KMS-11 (cell line): Measurements from ENCODE around the gene CCDC86.

Experiments used
- H2AFZ ChIP-seq: fragments of 200-600 bp; sonication (generic); 2 replicates; pipeline ENCODE4 v1.6.1; 2016; ENCODE audit warnings: antibody characterized with exemption, mixed run types, low read depth
- H3K27ac ChIP-seq: fragments of 200-600 bp; sonication (generic); 2 replicates; pipeline ENCODE4 v1.6.1; 2016; ENCODE audit warnings: mild to moderate bottlenecking, mixed run types
- H3K27me3 ChIP-seq: fragments of 200-600 bp; sonication (generic); 2 replicates; pipeline ENCODE4 v1.6.1; 2017; ENCODE audit warnings: mild to moderate bottlenecking, low read depth, mixed run types, moderate library complexity; ENCODE audit not compliant: insufficient read depth
- H3K36me3 ChIP-seq: fragments of 200-600 bp; sonication (generic); 2 replicates; pipeline ENCODE4 v1.6.1; 2017; ENCODE audit warnings: mild to moderate bottlenecking, mixed run types; ENCODE audit not compliant: insufficient read depth
- H3K4me1 ChIP-seq: fragments of 200-600 bp; sonication (generic); 2 replicates; pipeline ENCODE4 v1.6.1; 2016; ENCODE audit warnings: mild to moderate bottlenecking, low read depth, mixed run types; ENCODE audit not compliant: poor library complexity, severe bottlenecking
- H3K4me2 ChIP-seq: fragments of 200-600 bp; sonication (generic); 2 replicates; pipeline ENCODE4 v1.7.0; 2016; ENCODE audit warnings: mild to moderate bottlenecking, mixed run types
- H3K4me3 ChIP-seq: fragments of 200-600 bp; sonication (generic); IDR thresholded peaks from 2 replicates; pipeline ENCODE4 v1.6.1; 2017; ENCODE audit warnings: low read depth, low read length, mixed read lengths; ENCODE audit not compliant: insufficient read depth
- H3K79me2 ChIP-seq: fragments of 200-600 bp; sonication (generic); 2 replicates; pipeline ENCODE4 v1.6.1; 2016; ENCODE audit warnings: low read depth, mixed run types; ENCODE audit not compliant: insufficient read depth
- H3K9ac ChIP-seq: fragments of 200-600 bp; sonication (generic); 2 replicates; pipeline ENCODE4 v1.6.1; 2016; ENCODE audit warnings: mild to moderate bottlenecking, mixed run types
- H4K20me1 ChIP-seq: fragments of 200-600 bp; sonication (generic); 2 replicates; pipeline ENCODE4 v1.6.1; 2016; ENCODE audit warnings: mild to moderate bottlenecking, mixed run types; ENCODE audit not compliant: insufficient read depth
- TF ChIP-seq, protein P1 (sequence below): fragments of 200-600 bp; sonication (generic); conservative IDR thresholded peaks from 2 replicates; pipeline ENCODE4 v1.6.1; 2017; ENCODE audit warnings: low read depth, mild to moderate bottlenecking, antibody characterized with exemption, low read length, moderate library complexity, mixed read lengths

The CCDC86 gene

DNA sequence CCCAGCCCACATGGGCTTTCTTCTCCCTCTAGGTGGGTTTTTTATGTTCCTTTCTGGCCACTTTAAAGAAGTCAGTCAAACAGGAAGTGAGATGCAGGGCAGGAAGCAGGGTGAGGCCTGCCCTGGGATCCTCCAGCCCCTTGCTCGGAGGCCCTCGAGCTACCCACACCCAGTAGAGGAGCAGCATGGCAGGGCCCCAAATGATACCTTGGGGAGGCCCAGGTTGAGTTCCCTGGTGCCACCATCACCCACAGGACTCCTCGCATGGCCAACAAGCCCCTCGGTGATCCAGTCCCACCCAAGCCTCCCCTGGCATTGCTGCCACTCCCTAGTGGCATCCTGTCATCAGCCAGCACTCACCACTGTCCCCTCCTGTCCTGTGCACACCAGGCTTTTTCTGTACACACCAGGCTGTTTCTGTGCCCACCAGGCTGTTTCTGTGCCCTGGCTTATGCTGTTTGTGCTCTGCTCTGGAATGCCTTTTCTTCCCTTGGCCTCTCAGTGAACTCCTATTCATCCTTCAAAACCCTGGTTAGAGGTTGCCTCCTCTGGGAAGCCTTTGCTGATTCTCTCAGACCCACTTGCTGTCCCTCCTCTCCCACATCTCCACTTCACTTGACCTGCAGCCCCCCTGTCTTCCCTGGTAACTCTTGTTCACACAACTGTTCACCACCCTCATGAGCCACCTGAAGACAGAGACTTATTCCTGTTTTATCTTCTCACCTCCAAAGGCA, 17.0 kb downstream of the CCDC86 start:
- H3K27ac ChIP-seq: no peak overlapping the region
- H3K4me1 ChIP-seq: no peaks in the 10 kb centered on the region
- no peaks in the 10 kb centered on the region for H3K36me3 ChIP-seq
- H3K4me3 ChIP-seq: no peak overlapping the region
- no peak overlapping the region for H3K4me2 ChIP-seq
- no peaks in the 10 kb centered on the region for H3K27me3 ChIP-seq
- H3K79me2 ChIP-seq: no peaks in the 10 kb centered on the region
- TF ChIP-seq, protein P1, sequence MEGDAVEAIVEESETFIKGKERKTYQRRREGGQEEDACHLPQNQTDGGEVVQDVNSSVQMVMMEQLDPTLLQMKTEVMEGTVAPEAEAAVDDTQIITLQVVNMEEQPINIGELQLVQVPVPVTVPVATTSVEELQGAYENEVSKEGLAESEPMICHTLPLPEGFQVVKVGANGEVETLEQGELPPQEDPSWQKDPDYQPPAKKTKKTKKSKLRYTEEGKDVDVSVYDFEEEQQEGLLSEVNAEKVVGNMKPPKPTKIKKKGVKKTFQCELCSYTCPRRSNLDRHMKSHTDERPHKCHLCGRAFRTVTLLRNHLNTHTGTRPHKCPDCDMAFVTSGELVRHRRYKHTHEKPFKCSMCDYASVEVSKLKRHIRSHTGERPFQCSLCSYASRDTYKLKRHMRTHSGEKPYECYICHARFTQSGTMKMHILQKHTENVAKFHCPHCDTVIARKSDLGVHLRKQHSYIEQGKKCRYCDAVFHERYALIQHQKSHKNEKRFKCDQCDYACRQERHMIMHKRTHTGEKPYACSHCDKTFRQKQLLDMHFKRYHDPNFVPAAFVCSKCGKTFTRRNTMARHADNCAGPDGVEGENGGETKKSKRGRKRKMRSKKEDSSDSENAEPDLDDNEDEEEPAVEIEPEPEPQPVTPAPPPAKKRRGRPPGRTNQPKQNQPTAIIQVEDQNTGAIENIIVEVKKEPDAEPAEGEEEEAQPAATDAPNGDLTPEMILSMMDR: no peak
- H2AFZ ChIP-seq: no peak overlapping the region
- no peaks in the 10 kb centered on the region for H4K20me1 ChIP-seq
- H3K9ac ChIP-seq: no peak overlapping the region

DNA sequence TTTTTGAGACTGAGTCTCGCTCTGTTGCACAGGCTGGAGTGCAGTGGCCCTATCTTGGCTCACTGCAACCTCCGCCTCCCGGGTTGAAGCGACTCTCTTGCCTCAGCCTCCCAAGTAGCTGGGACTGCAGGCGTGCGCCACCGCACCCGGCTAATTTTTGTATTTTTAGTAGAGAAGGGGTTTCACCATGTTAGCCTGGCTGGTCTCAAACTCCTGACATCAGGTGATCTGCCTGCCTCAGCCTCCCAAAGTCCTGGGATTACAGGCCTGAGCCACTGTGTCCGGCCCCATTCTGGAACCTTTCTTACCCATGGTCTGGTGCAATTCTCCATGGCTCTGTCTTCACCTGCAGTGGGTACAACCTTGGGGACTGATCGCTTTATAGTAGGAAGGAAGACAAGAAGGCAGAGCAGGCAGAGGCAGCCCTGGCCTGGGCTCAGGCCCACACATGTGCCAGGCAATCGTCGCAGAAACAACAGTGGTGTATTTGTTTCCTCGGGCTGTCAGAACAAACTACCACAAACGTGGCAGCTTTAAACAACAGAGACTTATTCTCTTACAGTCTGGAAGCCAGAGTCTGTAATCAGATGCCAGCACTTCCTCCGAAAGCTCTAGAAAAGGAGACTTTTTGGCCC, 17.8 kb downstream of the CCDC86 start:
- Histone ChIP-seq H3K4me1 (no peaks in the 10 kb centered on the region), H3K9ac (no peak overlapping the region), H3K27ac (no peak overlapping the region), H3K79me2 (no peaks in the 10 kb centered on the region), H3K27me3 (no peaks in the 10 kb centered on the region), H4K20me1 (no peaks in the 10 kb centered on the region), H3K36me3 (no peaks in the 10 kb centered on the region), H2AFZ (no peak overlapping the region), H3K4me2 (no peak overlapping the region), H3K4me3 (no peak overlapping the region)
- TF ChIP-seq, protein P1: no peak

DNA sequence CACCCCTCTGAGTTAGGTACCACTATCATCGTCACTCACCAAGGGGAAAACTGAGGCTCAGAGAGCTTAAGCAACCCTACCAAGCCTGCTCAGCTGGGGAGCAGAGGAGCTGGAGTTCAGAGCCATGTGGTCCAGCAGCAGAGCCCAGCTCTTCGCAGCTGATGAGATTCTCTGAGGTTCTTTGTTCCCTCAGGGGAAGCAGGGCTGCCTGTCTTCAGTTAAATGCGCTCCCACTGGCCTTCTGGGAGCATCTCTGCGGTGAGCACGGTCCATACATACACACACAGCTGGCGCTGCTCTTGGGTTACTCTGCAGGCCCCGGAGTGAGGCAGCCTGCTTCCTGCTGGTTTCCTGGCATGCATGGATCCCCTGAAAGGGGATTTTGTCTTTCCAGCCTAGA, 19.0 kb downstream of the CCDC86 start:
- Histone ChIP-seq H3K4me3 (no peak overlapping the region), H3K4me2 (no peak overlapping the region), H3K9ac (no peak overlapping the region), H3K79me2 (no peaks in the 10 kb centered on the region), H3K36me3 (no peaks in the 10 kb centered on the region), H3K27ac (no peak overlapping the region), H2AFZ (no peak overlapping the region), H3K27me3 (no peaks in the 10 kb centered on the region), H4K20me1 (no peaks in the 10 kb centered on the region), H3K4me1 (no peaks in the 10 kb centered on the region)
- TF ChIP-seq, protein P1: no peak

DNA sequence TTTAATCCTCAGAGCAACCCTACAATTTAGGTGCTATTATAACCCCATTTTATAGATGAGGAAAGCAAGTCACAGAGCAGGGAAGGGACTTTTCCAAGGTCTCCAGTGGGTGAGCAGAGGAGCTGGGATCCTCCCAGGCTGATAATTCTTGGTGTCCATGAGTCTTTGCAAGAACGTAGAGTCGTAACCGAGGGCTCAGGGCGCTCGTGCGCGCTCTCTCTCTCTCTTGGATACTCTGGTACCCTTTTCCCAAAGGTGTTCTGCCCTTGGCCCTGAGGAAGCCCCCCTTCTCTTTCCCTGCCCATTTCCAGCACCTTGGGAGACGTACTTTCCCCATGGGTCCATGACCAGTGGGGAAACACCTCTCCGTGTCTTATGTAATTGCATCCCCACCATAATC, 20.3 kb downstream of the CCDC86 start:
- H3K4me2 ChIP-seq: no peak overlapping the region
- H3K79me2 ChIP-seq: no peaks in the 10 kb centered on the region
- no peaks in the 10 kb centered on the region for H3K27me3 ChIP-seq
- H3K36me3 ChIP-seq: no peaks in the 10 kb centered on the region
- no peaks in the 10 kb centered on the region for H4K20me1 ChIP-seq
- TF ChIP-seq, protein P1: no peak
- no peaks in the 10 kb centered on the region for H3K4me1 ChIP-seq
- no peak overlapping the region for H3K4me3 ChIP-seq
- H3K27ac ChIP-seq: no peak overlapping the region
- H2AFZ ChIP-seq: no peak overlapping the region
- H3K9ac ChIP-seq: no peak overlapping the region
